SH-SY5Y (cell line): ENCODE results near the gene DOCK10.

ENCODE experiments used
- GATA2 ChIP-seq: IDR thresholded peaks from 2 replicates; pipeline ENCODE4 v1.6.1; 2011; ENCODE audit warnings: mild to moderate bottlenecking, low read depth, low read length
- GATA3 ChIP-seq: IDR thresholded peaks from 2 replicates; pipeline ENCODE4 v1.6.1; 2011; ENCODE audit warnings: low read depth, mild to moderate bottlenecking, low read length, moderate library complexity

GRCh38 chr2:224969095-224969494 lies 73.2 kb downstream of the DOCK10 start:
- no peak for TF ChIP-seq GATA3
- no peak for TF ChIP-seq GATA2
